Measurements from ENCODE around the gene LINC00632. TPM values are rescaled to one million over a fixed set of nuclear protein-coding genes. Genes with fewer than 3 reads are reported as not detected.

LINC00632 gene
- total and polyA plus RNA-seq, 2 donors (not counting 1 experiment from before 2014, with no cell fraction given) = 6.9 to 82.5 TPM

GRCh38 chrX:140711894-140712293 lies 2.3 kb downstream of the LINC00632 start:
- no peak overlapping the region for H2AFZ ChIP-seq (ENCODE audit: low read length)
- no peaks in the 10 kb centered on the region for H3K9me3 ChIP-seq (ENCODE audit: control insufficient read depth, insufficient read depth, low read depth, low read length)
- no peak for DNase-seq (ENCODE audit: low read depth in 2 of 2)
- TF ChIP-seq CTCF (conservative IDR thresholded peaks at IDR 0.05 in 1 of 2, IDR thresholded peaks at IDR 0.05 in 1 of 2; ENCODE audit: low read depth in 1 of 2, low read length in 2 of 2) = no peak
- TF ChIP-seq EZH2 (IDR thresholded peaks at IDR 0.05; ENCODE audit: low read length, missing control alignments) = no peak
- H3K4me2 ChIP-seq (ENCODE audit: extremely low read depth, insufficient read depth, low read length) = no peak overlapping the region
- no peaks in the 10 kb centered on the region for H3K27me3 ChIP-seq (ENCODE audit: control insufficient read depth, insufficient read depth, low read length)
- H4K20me1 ChIP-seq (ENCODE audit: control insufficient read depth, extremely low read depth, insufficient read depth, low read length) = no peaks in the 10 kb centered on the region
- H3K4me1 ChIP-seq (ENCODE audit: control insufficient read depth, extremely low read depth, insufficient read depth, low read length) = no peaks in the 10 kb centered on the region
- H3K36me3 ChIP-seq (ENCODE audit: control insufficient read depth, insufficient read depth, low read length) = no peaks in the 10 kb centered on the region
- no peaks in the 10 kb centered on the region for H3K79me2 ChIP-seq (ENCODE audit: control insufficient read depth, insufficient read depth, low read length)
- H3K9ac ChIP-seq (ENCODE audit: insufficient read depth, low read length) = no peak overlapping the region
- no peak overlapping the region for H3K4me3 ChIP-seq (replicated peaks in 1 of 4; ENCODE audit: control extremely low read depth in 1 of 4, insufficient read depth in 1 of 4, low read depth in 3 of 4, low read length in 4 of 4)
- H3K27ac ChIP-seq (ENCODE audit: insufficient read depth, low read length) = no peak overlapping the region

- Histone ChIP-seq H3K27me3 (ENCODE audit: control insufficient read depth, insufficient read depth, low read length) (no peaks in the 10 kb centered on the region), H3K9ac (ENCODE audit: insufficient read depth, low read length) (no peak overlapping the region), H3K4me2 (ENCODE audit: extremely low read depth, insufficient read depth, low read length) (no peak overlapping the region), H3K36me3 (ENCODE audit: control insufficient read depth, insufficient read depth, low read length) (no peaks in the 10 kb centered on the region), H3K9me3 (ENCODE audit: control insufficient read depth, insufficient read depth, low read depth, low read length) (no peaks in the 10 kb centered on the region), H2AFZ (ENCODE audit: low read length) (no peak overlapping the region), H4K20me1 (ENCODE audit: control insufficient read depth, extremely low read depth, insufficient read depth, low read length) (no peaks in the 10 kb centered on the region), H3K79me2 (ENCODE audit: control insufficient read depth, insufficient read depth, low read length) (no peaks in the 10 kb centered on the region), H3K4me1 (ENCODE audit: control insufficient read depth, extremely low read depth, insufficient read depth, low read length) (no peaks in the 10 kb centered on the region), H3K27ac (ENCODE audit: insufficient read depth, low read length) (peak overlapping the region; percentile 54), H3K4me3 (replicated peaks in 1 of 4; ENCODE audit: control extremely low read depth in 1 of 4, insufficient read depth in 1 of 4, low read depth in 3 of 4, low read length in 4 of 4) (peak overlapping the region in 2 of 4 experiments; percentile 40 to 51)
- TF ChIP-seq EZH2 (IDR thresholded peaks at IDR 0.05; ENCODE audit: low read length, missing control alignments) (no peak), CTCF (conservative IDR thresholded peaks at IDR 0.05 in 1 of 2, IDR thresholded peaks at IDR 0.05 in 1 of 2; ENCODE audit: low read depth in 1 of 2, low read length in 2 of 2) (no peak)
- DNase-seq (ENCODE audit: low read depth in 2 of 2) = peak; percentile 65 to 89
These were observed 3.0 kb downstream of the LINC00632 start for GRCh38 chrX:140712413-140713173.

GRCh38 chrX:140713174-140713539 lies 3.6 kb downstream of the LINC00632 start:
- Histone ChIP-seq H3K27me3 (ENCODE audit: control insufficient read depth, insufficient read depth, low read length) (no peaks in the 10 kb centered on the region), H3K4me3 (replicated peaks in 1 of 4; ENCODE audit: control extremely low read depth in 1 of 4, insufficient read depth in 1 of 4, low read depth in 3 of 4, low read length in 4 of 4) (peak overlapping the region in 1 of 4 experiments; percentile 14), H3K9me3 (ENCODE audit: control insufficient read depth, insufficient read depth, low read depth, low read length) (no peaks in the 10 kb centered on the region), H3K27ac (ENCODE audit: insufficient read depth, low read length) (no peak overlapping the region), H3K4me2 (ENCODE audit: extremely low read depth, insufficient read depth, low read length) (no peak overlapping the region), H3K9ac (ENCODE audit: insufficient read depth, low read length) (no peak overlapping the region), H4K20me1 (ENCODE audit: control insufficient read depth, extremely low read depth, insufficient read depth, low read length) (no peaks in the 10 kb centered on the region), H3K79me2 (ENCODE audit: control insufficient read depth, insufficient read depth, low read length) (no peaks in the 10 kb centered on the region), H3K4me1 (ENCODE audit: control insufficient read depth, extremely low read depth, insufficient read depth, low read length) (no peaks in the 10 kb centered on the region), H2AFZ (ENCODE audit: low read length) (no peak overlapping the region), H3K36me3 (ENCODE audit: control insufficient read depth, insufficient read depth, low read length) (no peaks in the 10 kb centered on the region)
- no peak for DNase-seq (ENCODE audit: low read depth in 2 of 2)
- TF ChIP-seq CTCF (conservative IDR thresholded peaks at IDR 0.05 in 1 of 2, IDR thresholded peaks at IDR 0.05 in 1 of 2; ENCODE audit: low read depth in 1 of 2, low read length in 2 of 2) = no peak
- TF ChIP-seq EZH2 (IDR thresholded peaks at IDR 0.05; ENCODE audit: low read length, missing control alignments) = no peak
